ENCODE data around the gene KMO. TPM values are rescaled to one million over a fixed set of nuclear protein-coding genes. Genes with fewer than 3 reads are reported as not detected.
A peak's percentile ranks its signal among the peaks of the same experiment; 100 is the strongest.

Gene KMO
- total RNA-seq, 3 donors from 2014 or later, result 0.17 to 0.84 (median 0.82) TPM

- H3K4me3 ChIP-seq, result no peak overlapping the region
- no peaks in the 10 kb centered on the region for H3K36me3 ChIP-seq (ENCODE audit: low read depth)
- H3K9me3 ChIP-seq, result no peaks in the 10 kb centered on the region
- ATAC-seq, result no peak
- TF ChIP-seq, protein P1, sequence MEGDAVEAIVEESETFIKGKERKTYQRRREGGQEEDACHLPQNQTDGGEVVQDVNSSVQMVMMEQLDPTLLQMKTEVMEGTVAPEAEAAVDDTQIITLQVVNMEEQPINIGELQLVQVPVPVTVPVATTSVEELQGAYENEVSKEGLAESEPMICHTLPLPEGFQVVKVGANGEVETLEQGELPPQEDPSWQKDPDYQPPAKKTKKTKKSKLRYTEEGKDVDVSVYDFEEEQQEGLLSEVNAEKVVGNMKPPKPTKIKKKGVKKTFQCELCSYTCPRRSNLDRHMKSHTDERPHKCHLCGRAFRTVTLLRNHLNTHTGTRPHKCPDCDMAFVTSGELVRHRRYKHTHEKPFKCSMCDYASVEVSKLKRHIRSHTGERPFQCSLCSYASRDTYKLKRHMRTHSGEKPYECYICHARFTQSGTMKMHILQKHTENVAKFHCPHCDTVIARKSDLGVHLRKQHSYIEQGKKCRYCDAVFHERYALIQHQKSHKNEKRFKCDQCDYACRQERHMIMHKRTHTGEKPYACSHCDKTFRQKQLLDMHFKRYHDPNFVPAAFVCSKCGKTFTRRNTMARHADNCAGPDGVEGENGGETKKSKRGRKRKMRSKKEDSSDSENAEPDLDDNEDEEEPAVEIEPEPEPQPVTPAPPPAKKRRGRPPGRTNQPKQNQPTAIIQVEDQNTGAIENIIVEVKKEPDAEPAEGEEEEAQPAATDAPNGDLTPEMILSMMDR (IDR thresholded peaks at IDR 0.05), result no peak
- intact Hi-C loops (cut with DNase I, micrococcal nuclease), result loop anchor here (5.0 to 10.0 kb wide), 2 partner anchors 77 to 221 kb away; partner anchors contain the start of gene KMO (in 1 of the 2)
- H3K4me1 ChIP-seq (ENCODE audit: low read depth), result peaks cover 22% of the 10 kb centered on the region
- no peak for DNase-seq
Measured at GRCh38 chr1:241611736-241612135, 79.6 kb downstream of the KMO start.

DNA sequence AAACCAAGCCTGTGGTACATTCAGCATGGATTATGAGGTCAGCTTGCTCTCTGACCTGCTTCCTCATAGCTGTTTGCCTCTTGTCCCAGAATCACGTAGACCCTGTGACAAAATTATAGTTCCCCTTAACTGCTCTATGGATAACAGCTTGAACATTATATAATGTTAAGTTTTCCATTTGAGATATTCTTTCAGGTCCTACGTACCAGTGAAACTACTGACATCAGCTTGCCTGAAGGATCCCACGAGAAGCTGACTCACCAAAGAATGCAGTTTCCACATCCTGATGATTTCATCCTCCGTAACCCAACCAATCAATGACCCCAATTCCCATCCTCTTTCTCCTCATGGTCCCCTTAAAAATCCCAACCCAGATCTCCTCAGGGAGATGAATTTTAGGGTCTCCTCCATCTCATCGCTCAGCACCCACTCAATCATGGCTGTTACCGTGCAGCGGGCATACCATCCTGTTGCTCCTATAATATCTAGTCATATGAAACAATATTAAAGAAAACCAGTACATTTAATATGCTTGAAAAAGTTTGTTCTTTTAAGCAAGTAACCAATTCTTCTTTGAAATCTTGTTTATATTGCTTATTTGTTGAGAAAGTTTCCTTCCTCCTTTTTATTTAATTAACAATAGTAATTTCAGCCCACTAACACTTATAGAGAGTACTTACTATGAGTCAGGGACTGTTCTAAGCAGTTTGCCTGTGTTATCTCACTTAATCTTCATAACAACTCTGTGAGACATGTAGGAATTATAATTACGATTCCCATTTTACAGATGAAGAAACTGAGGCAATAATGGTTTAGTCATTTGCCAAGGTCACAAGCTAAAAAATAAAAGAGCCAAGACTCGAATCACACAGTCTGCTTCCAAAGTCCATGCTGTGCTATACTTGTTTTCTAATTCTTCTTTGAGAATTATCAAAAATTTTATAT, 80.6 kb downstream of the KMO start:
- DNase-seq (no peak), ATAC-seq (no peak)
- Histone ChIP-seq H3K36me3 (ENCODE audit: low read depth) (no peaks in the 10 kb centered on the region), H3K4me1 (ENCODE audit: low read depth) (peaks cover 22% of the 10 kb centered on the region), H3K9me3 (no peaks in the 10 kb centered on the region), H3K4me3 (no peak overlapping the region)
- intact Hi-C loops (cut with DNase I, micrococcal nuclease), result loop anchor here (5.0 to 10.0 kb wide), 2 partner anchors 78 to 219 kb away; partner anchors contain the start of gene KMO (in 1 of the 2)
- TF ChIP-seq, protein P1 (IDR thresholded peaks at IDR 0.05), result no peak

DNA sequence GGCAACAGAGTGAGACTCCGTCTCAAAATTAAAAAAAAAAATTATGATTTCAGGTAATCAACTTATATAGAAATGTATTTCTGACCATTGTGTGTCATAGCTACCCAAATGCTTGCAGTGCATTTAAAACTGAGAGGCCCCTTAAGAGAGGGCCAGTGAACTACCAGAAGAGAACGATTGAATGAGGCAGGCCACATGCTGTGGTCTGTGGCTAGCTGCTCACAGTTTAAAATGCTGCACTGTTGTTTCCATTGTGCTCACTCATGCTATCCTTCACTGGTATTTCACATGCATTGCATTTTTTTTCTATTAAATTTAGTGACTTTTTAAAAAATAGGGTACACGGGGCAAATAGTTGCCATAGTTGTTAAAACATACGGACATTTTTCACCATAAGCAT, 82.0 kb downstream of the KMO start:
- TF ChIP-seq, protein P1 (IDR thresholded peaks at IDR 0.05), result no peak
- Histone ChIP-seq H3K4me1 (ENCODE audit: low read depth) (peaks cover 25% of the 10 kb centered on the region), H3K4me3 (no peak overlapping the region), H3K36me3 (ENCODE audit: low read depth) (no peaks in the 10 kb centered on the region), H3K9me3 (no peaks in the 10 kb centered on the region)
- ATAC-seq (no peak), DNase-seq (no peak)
- intact Hi-C loops (cut with DNase I, micrococcal nuclease), result loop anchor here (5.0 to 10.0 kb wide), 2 partner anchors 79 to 218 kb away; partner anchors contain the start of gene KMO (in 1 of the 2)

DNA sequence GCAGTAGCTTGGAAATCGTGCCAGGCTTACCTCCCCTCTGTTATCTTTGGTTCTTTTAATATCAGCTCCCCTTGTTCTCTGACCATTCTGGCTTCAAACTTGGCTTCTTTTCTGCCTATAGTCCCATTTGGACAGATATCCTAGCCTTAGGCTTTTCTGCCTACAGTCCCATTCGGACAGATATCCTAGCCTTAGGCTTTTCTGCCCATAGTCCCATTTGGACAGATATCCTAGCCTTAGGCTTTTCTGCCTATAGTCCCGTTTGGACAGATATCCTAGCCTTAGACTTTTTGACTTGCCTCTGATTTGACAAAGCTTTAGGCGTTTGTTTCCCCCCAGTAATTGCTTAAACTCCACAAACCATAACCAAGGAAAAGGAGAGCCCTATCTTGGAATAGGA, 82.4 kb downstream of the KMO start:
- no peak for DNase-seq
- no peak for ATAC-seq
- Histone ChIP-seq H3K9me3 (no peaks in the 10 kb centered on the region), H3K4me3 (no peak overlapping the region), H3K4me1 (ENCODE audit: low read depth) (peaks cover 26% of the 10 kb centered on the region), H3K36me3 (ENCODE audit: low read depth) (no peaks in the 10 kb centered on the region)
- TF ChIP-seq, protein P1 (IDR thresholded peaks at IDR 0.05), result no peak
- intact Hi-C loops (cut with DNase I, micrococcal nuclease), result loop anchor here (5.0 to 10.0 kb wide), 2 partner anchors 80 to 218 kb away; partner anchors contain the start of gene KMO (in 1 of the 2)

GRCh38 chr1:241615043-241615974, 83.1 kb downstream of the KMO start:
- ATAC-seq, result peak; percentile 93
- intact Hi-C loops (cut with DNase I, micrococcal nuclease), result loop anchor here in 1 of 2 donors (10.0 kb wide), 1 partner anchor 81 kb away; the partner anchor contains the start of gene KMO
- peaks cover 21% of the 10 kb centered on the region for H3K4me1 ChIP-seq (ENCODE audit: low read depth)

More at GRCh38 chr1:241615043-241615974, 83.1 kb downstream of the KMO start:
- peak in 2 of 3 donors; percentile 34 to 41 for DNase-seq
- Histone ChIP-seq H3K4me3 (no peak overlapping the region), H3K36me3 (ENCODE audit: low read depth) (no peaks in the 10 kb centered on the region), H3K9me3 (no peaks in the 10 kb centered on the region)
- TF ChIP-seq, protein P1 (IDR thresholded peaks at IDR 0.05), result no peak

All from mucosa of descending colon (tissue), 3 donors.